ENCODE data around the gene RASAL1.

RASAL1 gene

DNA sequence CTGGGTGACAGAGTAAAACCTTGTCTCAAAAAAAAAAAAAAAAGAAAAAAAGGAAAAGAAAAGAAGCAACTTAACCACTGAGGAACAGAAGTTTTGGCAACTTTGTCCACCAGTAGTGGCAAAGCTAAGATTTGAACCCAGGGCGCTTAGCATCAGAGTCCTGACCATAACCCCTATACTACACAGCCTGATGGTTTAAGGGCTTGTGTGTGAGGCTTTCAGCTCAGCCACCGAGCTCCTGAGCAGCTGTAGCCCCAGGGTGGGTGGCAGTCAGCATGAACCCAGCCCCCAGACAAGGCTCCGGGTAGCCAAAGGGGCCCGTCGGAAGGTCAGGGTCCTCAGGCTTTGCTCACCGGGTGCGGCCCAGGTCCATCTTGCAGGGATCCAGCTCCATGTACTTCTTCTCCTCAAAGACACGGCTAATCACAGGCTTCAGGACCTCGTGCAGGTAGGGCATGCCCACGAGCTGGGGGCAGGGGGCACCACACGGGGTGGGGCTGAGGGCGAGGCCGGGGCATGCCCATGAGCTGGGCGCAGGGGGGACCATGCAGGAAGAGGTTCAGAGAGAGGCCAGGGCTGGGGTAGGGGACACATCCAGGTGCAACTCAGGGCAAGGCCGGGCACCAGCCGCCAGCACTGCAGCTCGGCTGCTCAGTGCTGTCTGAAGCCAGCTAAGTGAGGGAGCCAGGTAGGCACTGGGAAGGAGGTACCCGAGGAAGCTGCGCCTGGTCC lies 20.9 kb downstream of the RASAL1 start (continued):
- TF ChIP-seq, protein P1, sequence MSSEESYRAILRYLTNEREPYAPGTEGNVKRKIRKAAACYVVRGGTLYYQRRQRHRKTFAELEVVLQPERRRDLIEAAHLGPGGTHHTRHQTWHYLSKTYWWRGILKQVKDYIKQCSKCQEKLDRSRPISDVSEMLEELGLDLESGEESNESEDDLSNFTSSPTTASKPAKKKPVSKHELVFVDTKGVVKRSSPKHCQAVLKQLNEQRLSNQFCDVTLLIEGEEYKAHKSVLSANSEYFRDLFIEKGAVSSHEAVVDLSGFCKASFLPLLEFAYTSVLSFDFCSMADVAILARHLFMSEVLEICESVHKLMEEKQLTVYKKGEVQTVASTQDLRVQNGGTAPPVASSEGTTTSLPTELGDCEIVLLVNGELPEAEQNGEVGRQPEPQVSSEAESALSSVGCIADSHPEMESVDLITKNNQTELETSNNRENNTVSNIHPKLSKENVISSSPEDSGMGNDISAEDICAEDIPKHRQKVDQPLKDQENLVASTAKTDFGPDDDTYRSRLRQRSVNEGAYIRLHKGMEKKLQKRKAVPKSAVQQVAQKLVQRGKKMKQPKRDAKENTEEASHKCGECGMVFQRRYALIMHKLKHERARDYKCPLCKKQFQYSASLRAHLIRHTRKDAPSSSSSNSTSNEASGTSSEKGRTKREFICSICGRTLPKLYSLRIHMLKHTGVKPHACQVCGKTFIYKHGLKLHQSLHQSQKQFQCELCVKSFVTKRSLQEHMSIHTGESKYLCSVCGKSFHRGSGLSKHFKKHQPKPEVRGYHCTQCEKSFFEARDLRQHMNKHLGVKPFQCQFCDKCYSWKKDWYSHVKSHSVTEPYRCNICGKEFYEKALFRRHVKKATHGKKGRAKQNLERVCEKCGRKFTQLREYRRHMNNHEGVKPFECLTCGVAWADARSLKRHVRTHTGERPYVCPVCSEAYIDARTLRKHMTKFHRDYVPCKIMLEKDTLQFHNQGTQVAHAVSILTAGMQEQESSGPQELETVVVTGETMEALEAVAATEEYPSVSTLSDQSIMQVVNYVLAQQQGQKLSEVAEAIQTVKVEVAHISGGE (tag by site-specific recombination; conservative IDR thresholded peaks at IDR 0.05; ENCODE audit: low read depth), result no peak
- no peak for TF ChIP-seq ZBTB20 (tag by site-specific recombination; IDR thresholded peaks at IDR 0.05)

DNA sequence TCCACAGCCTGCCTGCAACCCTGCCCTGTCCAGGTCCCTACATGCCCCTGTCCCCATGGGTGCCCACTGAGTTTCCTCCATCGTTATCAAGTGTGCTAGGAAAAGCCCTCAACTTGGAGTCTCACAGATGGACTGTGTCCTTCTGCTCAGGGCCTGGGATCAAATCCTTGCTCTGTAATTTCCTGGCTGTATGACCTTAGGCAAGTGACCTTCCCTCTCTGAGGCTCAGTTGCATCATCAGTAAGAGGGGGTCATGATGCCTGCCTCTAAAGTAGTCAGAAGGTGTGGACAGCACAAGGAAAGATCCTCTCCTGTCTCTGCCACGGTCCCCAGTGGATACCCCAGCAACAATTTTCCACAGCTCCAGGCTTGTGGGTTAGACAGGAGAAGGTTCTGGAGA lies 22.2 kb downstream of the RASAL1 start:
- POLR2A ChIA-PET, result no interaction called here
- H3K4me1 ChIP-seq (ENCODE audit: control insufficient read depth, insufficient read depth, low read length), result no peaks in the 10 kb centered on the region

DNA sequence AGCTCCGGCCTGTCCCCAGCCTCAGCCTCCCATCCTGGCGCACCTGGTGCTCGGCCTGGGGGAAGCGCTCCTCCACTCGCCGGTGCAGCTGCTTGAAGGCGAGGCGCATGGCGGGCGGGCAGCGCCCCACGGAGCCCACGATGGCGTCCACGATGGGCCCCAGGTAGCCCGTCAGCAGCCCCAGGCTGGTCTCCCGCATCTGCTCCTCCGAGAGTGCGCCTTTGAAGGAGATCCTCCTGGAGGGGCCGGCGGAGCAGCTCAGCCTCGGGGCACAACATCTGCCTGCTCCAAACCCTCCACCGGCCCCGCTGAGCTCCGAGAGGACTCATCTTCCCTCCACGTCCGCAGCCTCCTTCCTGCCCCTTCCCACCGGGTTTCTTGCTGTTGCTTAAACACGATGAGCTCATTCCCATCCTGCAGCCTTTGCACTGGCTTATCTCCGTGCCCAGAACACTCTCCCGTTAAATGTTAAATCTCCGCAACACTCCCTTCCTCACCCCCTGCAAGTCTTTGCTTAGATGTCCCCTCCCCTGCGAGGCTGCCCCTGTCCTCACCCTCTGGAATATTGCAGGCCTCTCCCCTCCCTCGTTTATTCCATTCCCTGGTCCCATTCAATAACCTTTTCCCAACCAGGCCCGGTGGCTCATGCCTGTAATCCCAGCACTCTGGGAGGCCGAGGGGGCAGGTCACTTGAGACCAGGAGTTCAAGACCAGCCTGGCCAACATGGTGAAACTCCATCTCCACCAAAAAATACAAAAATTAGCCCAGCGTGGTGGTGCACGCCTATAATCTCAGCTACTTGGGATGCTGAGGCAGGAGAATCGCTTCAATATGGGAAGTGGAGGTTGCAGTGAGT lies 23.3 kb downstream of the RASAL1 start:
- CTCF ChIA-PET, result interaction anchor here (0.6 to 0.7 kb wide), 2 partner anchors 11 to 116 kb away, joined by 3 to 4 read pairs; no protein-coding TSS in a partner anchor

More for the DNA sequence above, 22.2 kb downstream of the RASAL1 start:
- CTCF ChIA-PET, result interaction anchor here (0.7 to 1.7 kb wide), 3 partner anchors 8 to 64 kb away, joined by 4 to 5 read pairs (median 5); no protein-coding TSS in a partner anchor
- no peak overlapping the region for H3K27ac ChIP-seq (ENCODE audit: extremely low read depth, low read depth, low read length)
- no peaks in the 10 kb centered on the region for H3K9me3 ChIP-seq (ENCODE audit: control insufficient read depth, insufficient read depth, low read depth, low read length)
- H3K36me3 ChIP-seq (ENCODE audit: control insufficient read depth in 2 of 2, insufficient read depth in 1 of 2, low read length in 2 of 2), result no peaks in the 10 kb centered on the region
- no peak overlapping the region for H3K4me3 ChIP-seq (ENCODE audit: low read depth, low read length)
- TF ChIP-seq ZNF223 (tag by site-specific recombination; IDR thresholded peaks at IDR 0.05) (no peak), KLF1 (tag by site-specific recombination; IDR thresholded peaks at IDR 0.05) (no peak), ZNF776 (tag by site-specific recombination; IDR thresholded peaks at IDR 0.05; ENCODE audit: borderline replicate concordance) (no peak), ZBTB20 (tag by site-specific recombination; IDR thresholded peaks at IDR 0.05) (no peak), ZBTB48 (tag by site-specific recombination; IDR thresholded peaks at IDR 0.05) (no peak), GFI1B (tag by site-specific recombination; IDR thresholded peaks at IDR 0.05) (no peak)

DNA sequence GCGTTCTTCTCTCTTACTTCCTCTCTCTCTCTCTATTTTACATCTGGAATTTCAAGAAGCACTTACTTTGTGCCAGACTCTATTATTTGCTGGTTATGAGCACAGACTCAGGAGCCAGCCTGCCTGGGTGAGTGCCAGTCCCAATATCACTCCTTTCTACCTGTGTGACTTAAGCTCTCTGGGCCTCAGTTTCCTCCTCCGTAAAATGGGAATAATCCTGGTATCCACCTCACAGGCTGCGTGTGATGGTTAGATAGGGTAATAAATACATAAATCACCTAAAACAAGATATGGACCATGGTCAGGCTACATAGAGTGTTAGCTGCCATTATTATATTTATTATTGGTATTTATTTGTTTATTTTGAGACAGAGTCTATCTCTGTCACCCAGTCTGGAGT lies 24.3 kb downstream of the RASAL1 start:
- H3K9me3 ChIP-seq (ENCODE audit: control insufficient read depth, insufficient read depth, low read depth, low read length), result no peaks in the 10 kb centered on the region
- H3K4me1 ChIP-seq (ENCODE audit: control insufficient read depth, insufficient read depth, low read length), result no peaks in the 10 kb centered on the region
- no peaks in the 10 kb centered on the region for H3K36me3 ChIP-seq (ENCODE audit: control insufficient read depth in 2 of 2, insufficient read depth in 1 of 2, low read length in 2 of 2)
- H3K4me3 ChIP-seq (ENCODE audit: low read depth, low read length), result no peak overlapping the region
- H3K27ac ChIP-seq (ENCODE audit: extremely low read depth, low read depth, low read length), result no peak overlapping the region
- CTCF ChIA-PET, result interaction anchor here (1.1 kb wide), 1 partner anchor 9 kb away, joined by 3 read pairs; no protein-coding TSS in a partner anchor
- POLR2A ChIA-PET, result no interaction called here
- TF ChIP-seq, protein P2, sequence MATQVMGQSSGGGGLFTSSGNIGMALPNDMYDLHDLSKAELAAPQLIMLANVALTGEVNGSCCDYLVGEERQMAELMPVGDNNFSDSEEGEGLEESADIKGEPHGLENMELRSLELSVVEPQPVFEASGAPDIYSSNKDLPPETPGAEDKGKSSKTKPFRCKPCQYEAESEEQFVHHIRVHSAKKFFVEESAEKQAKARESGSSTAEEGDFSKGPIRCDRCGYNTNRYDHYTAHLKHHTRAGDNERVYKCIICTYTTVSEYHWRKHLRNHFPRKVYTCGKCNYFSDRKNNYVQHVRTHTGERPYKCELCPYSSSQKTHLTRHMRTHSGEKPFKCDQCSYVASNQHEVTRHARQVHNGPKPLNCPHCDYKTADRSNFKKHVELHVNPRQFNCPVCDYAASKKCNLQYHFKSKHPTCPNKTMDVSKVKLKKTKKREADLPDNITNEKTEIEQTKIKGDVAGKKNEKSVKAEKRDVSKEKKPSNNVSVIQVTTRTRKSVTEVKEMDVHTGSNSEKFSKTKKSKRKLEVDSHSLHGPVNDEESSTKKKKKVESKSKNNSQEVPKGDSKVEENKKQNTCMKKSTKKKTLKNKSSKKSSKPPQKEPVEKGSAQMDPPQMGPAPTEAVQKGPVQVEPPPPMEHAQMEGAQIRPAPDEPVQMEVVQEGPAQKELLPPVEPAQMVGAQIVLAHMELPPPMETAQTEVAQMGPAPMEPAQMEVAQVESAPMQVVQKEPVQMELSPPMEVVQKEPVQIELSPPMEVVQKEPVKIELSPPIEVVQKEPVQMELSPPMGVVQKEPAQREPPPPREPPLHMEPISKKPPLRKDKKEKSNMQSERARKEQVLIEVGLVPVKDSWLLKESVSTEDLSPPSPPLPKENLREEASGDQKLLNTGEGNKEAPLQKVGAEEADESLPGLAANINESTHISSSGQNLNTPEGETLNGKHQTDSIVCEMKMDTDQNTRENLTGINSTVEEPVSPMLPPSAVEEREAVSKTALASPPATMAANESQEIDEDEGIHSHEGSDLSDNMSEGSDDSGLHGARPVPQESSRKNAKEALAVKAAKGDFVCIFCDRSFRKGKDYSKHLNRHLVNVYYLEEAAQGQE (tag by site-specific recombination; IDR thresholded peaks at IDR 0.05), result no peak
- TF ChIP-seq ZNF184 (tag by site-specific recombination; IDR thresholded peaks at IDR 0.05) (no peak), OVOL3 (tag by site-specific recombination; IDR thresholded peaks at IDR 0.05) (no peak), ZNF146 (tag by site-specific recombination; IDR thresholded peaks at IDR 0.05) (no peak), ZNF670 (tag by site-specific recombination; IDR thresholded peaks at IDR 0.05; ENCODE audit: low read depth) (no peak), ZNF555 (tag by site-specific recombination; conservative IDR thresholded peaks at IDR 0.05) (no peak), YY1 (tag by site-specific recombination; IDR thresholded peaks at IDR 0.05) (no peak)
- TF ChIP-seq, protein P3, sequence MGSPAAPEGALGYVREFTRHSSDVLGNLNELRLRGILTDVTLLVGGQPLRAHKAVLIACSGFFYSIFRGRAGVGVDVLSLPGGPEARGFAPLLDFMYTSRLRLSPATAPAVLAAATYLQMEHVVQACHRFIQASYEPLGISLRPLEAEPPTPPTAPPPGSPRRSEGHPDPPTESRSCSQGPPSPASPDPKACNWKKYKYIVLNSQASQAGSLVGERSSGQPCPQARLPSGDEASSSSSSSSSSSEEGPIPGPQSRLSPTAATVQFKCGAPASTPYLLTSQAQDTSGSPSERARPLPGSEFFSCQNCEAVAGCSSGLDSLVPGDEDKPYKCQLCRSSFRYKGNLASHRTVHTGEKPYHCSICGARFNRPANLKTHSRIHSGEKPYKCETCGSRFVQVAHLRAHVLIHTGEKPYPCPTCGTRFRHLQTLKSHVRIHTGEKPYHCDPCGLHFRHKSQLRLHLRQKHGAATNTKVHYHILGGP (tag by site-specific recombination; IDR thresholded peaks at IDR 0.05), result no peak
- TF ChIP-seq, protein P4, sequence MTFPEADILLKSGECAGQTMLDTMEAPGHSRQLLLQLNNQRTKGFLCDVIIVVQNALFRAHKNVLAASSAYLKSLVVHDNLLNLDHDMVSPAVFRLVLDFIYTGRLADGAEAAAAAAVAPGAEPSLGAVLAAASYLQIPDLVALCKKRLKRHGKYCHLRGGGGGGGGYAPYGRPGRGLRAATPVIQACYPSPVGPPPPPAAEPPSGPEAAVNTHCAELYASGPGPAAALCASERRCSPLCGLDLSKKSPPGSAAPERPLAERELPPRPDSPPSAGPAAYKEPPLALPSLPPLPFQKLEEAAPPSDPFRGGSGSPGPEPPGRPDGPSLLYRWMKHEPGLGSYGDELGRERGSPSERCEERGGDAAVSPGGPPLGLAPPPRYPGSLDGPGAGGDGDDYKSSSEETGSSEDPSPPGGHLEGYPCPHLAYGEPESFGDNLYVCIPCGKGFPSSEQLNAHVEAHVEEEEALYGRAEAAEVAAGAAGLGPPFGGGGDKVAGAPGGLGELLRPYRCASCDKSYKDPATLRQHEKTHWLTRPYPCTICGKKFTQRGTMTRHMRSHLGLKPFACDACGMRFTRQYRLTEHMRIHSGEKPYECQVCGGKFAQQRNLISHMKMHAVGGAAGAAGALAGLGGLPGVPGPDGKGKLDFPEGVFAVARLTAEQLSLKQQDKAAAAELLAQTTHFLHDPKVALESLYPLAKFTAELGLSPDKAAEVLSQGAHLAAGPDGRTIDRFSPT (tag by site-specific recombination; IDR thresholded peaks at IDR 0.05), result no peak

More for the DNA sequence above, 23.3 kb downstream of the RASAL1 start:
- Histone ChIP-seq H3K27ac (ENCODE audit: extremely low read depth, low read depth, low read length) (no peak overlapping the region), H3K4me1 (ENCODE audit: control insufficient read depth, insufficient read depth, low read length) (no peaks in the 10 kb centered on the region), H3K36me3 (ENCODE audit: control insufficient read depth in 2 of 2, insufficient read depth in 1 of 2, low read length in 2 of 2) (no peaks in the 10 kb centered on the region), H3K9me3 (ENCODE audit: control insufficient read depth, insufficient read depth, low read depth, low read length) (no peaks in the 10 kb centered on the region), H3K4me3 (ENCODE audit: low read depth, low read length) (no peak overlapping the region)
- POLR2A ChIA-PET, result no interaction called here
- TF ChIP-seq ZBTB21 (tag by site-specific recombination; IDR thresholded peaks at IDR 0.05) (no peak), ZNF184 (tag by site-specific recombination; IDR thresholded peaks at IDR 0.05) (no peak), MZF1 (tag by site-specific recombination; IDR thresholded peaks at IDR 0.05; ENCODE audit: borderline replicate concordance) (no peak)
